ENCODE data around the gene LRRC45.
"Not testable (repeated sequence)": the region's sequence is repeated elsewhere in the genome, so short reads cannot be mapped to it uniquely, and the experiment has no call there.

The LRRC45 gene

GRCh38 chr17:82022981-82023446 is at the start of gene LRRC45:
Gene LRRC45, plus strand, starts transcription at chr17:82023305. Its CDS starts 339 bp downstream, at chr17:82023644.
- DNase-seq (ENCODE audit: low read depth in 2 of 2) = peak; percentile 100

- DNase-seq (ENCODE audit: low read depth in 2 of 2) = no peak
Measured at GRCh38 chr17:81973432-81973831, 49.7 kb upstream of the LRRC45 start.

- no peak for DNase-seq (ENCODE audit: low read depth in 2 of 2)
Measured at GRCh38 chr17:81976332-81977210, 46.5 kb upstream of the LRRC45 start.

GRCh38 chr17:81977211-81977808 is 45.8 kb upstream of the LRRC45 start, which contains the start of gene ASPSCR1:
Gene ASPSCR1, plus strand, starts transcription at chr17:81977629. Its CDS starts 18 bp downstream, at chr17:81977647.
- peak; percentile 75 to 88 for DNase-seq (ENCODE audit: low read depth in 2 of 2)

- no peak for DNase-seq (ENCODE audit: low read depth in 2 of 2)
Measured at GRCh38 chr17:81978524-81979298, 44.4 kb upstream of the LRRC45 start.

GRCh38 chr17:81980122-81980521 is 43.0 kb upstream of the LRRC45 start:
- DNase-seq (ENCODE audit: low read depth in 2 of 2) = no peak

- no peak for DNase-seq (ENCODE audit: low read depth in 2 of 2)
Measured at GRCh38 chr17:81980707-81981343, 42.3 kb upstream of the LRRC45 start.

GRCh38 chr17:81981511-81981910 is 41.6 kb upstream of the LRRC45 start:
- not testable (repeated sequence) for DNase-seq (ENCODE audit: low read depth in 2 of 2)

- no peak for DNase-seq (ENCODE audit: low read depth in 2 of 2)
Measured at GRCh38 chr17:81983011-81983638, 40.0 kb upstream of the LRRC45 start.

GRCh38 chr17:81983639-81984373 is 39.3 kb upstream of the LRRC45 start:
- no peak for DNase-seq (ENCODE audit: low read depth in 2 of 2)

- no peak for DNase-seq (ENCODE audit: low read depth in 2 of 2)
Measured at GRCh38 chr17:81984773-81985410, 38.2 kb upstream of the LRRC45 start.

- no peak for DNase-seq (ENCODE audit: low read depth in 2 of 2)
Measured at GRCh38 chr17:81986606-81987005, 36.5 kb upstream of the LRRC45 start.

- DNase-seq (ENCODE audit: low read depth in 2 of 2) = no peak
Measured at GRCh38 chr17:81987161-81987770, 35.8 kb upstream of the LRRC45 start.

GRCh38 chr17:81990836-81991683 is 32.0 kb upstream of the LRRC45 start:
- no peak for DNase-seq (ENCODE audit: low read depth in 2 of 2)

GRCh38 chr17:81991684-81992305 is 31.3 kb upstream of the LRRC45 start:
- DNase-seq (ENCODE audit: low read depth in 2 of 2) = no peak

GRCh38 chr17:81992306-81993102 is 30.6 kb upstream of the LRRC45 start:
- DNase-seq (ENCODE audit: low read depth in 2 of 2) = no peak

Measured in stimulated activated CD8-positive, alpha-beta memory T cell treated with anti-CD3 and anti-CD28 coated beads, Interleukin-7, amount 100 ng/mL, for 4 hours (primary cell).